ENCODE data around the gene HEYL.
A peak's percentile ranks its signal among the peaks of the same experiment; 100 is the strongest.

The HEYL gene

GRCh38 chr1:39632682-39633417, 6.6 kb downstream of the HEYL start:
- H3K4me3 ChIP-seq (ENCODE audit: control insufficient read depth, low read depth, low read length), result peak overlapping the region; percentile 22
- no peak for DNase-seq (ENCODE audit: low read depth)
- no peak for TF ChIP-seq CTCF (IDR thresholded peaks at IDR 0.05; ENCODE audit: control insufficient read depth, insufficient read depth, low read depth, low read length, missing control alignments)

- no peak overlapping the region for H3K4me3 ChIP-seq (ENCODE audit: control insufficient read depth, low read depth, low read length)
- DNase-seq (ENCODE audit: low read depth), result no peak
- TF ChIP-seq CTCF (IDR thresholded peaks at IDR 0.05; ENCODE audit: control insufficient read depth, insufficient read depth, low read depth, low read length, missing control alignments), result no peak
These were observed 7.1 kb downstream of the HEYL start for GRCh38 chr1:39632323-39632681.

- TF ChIP-seq CTCF (IDR thresholded peaks at IDR 0.05; ENCODE audit: control insufficient read depth, insufficient read depth, low read depth, low read length, missing control alignments), result no peak
- no peak overlapping the region for H3K4me3 ChIP-seq (ENCODE audit: control insufficient read depth, low read depth, low read length)
- no peak for DNase-seq (ENCODE audit: low read depth)
These were observed 7.8 kb downstream of the HEYL start for GRCh38 chr1:39631361-39632322.

- TF ChIP-seq CTCF (IDR thresholded peaks at IDR 0.05; ENCODE audit: control insufficient read depth, insufficient read depth, low read depth, low read length, missing control alignments), result no peak
- H3K4me3 ChIP-seq (ENCODE audit: control insufficient read depth, low read depth, low read length), result no peak overlapping the region
- no peak for DNase-seq (ENCODE audit: low read depth)
These were observed 10.6 kb downstream of the HEYL start for GRCh38 chr1:39628807-39629350.

- DNase-seq (ENCODE audit: low read depth), result no peak
- H3K4me3 ChIP-seq (ENCODE audit: control insufficient read depth, low read depth, low read length), result no peak overlapping the region
- TF ChIP-seq CTCF (IDR thresholded peaks at IDR 0.05; ENCODE audit: control insufficient read depth, insufficient read depth, low read depth, low read length, missing control alignments), result no peak
These were observed 12.8 kb downstream of the HEYL start for GRCh38 chr1:39626646-39627045.

- DNase-seq (ENCODE audit: low read depth), result no peak
- no peak overlapping the region for H3K4me3 ChIP-seq (ENCODE audit: control insufficient read depth, low read depth, low read length)
- no peak for TF ChIP-seq CTCF (IDR thresholded peaks at IDR 0.05; ENCODE audit: control insufficient read depth, insufficient read depth, low read depth, low read length, missing control alignments)
These were observed 13.8 kb downstream of the HEYL start for GRCh38 chr1:39625462-39626273.
